OCI-LY3 (cell line): Measurements from ENCODE around the gene LAMB4.

ENCODE experiments used
- H2AFZ ChIP-seq: fragments of 200-600, 300-600 bp; shearing (Covaris generic); 2 replicates; pipeline ENCODE4 v1.6.0; 2014; ENCODE audit warnings: antibody characterized with exemption, low read depth, low read length
- H3K27ac ChIP-seq: fragments of 200-600, 300-600 bp; sonication (generic); 2 replicates; pipeline ENCODE4 v1.5.1; 2014; ENCODE audit warnings: mild to moderate bottlenecking, low read length, moderate library complexity, mixed read lengths
- H3K27me3 ChIP-seq: fragments of 200-600, 300-600 bp; sonication (generic); 2 replicates; pipeline ENCODE4 v1.6.1; 2014; ENCODE audit warnings: low read depth, low read length, mixed read lengths
- H3K36me3 ChIP-seq: fragments of 200-600, 300-600 bp; sonication (generic); replicated peaks from 2 replicates; pipeline ENCODE3; 2014; ENCODE audit warnings: low read depth, low read length, mixed read lengths
- H3K4me1 ChIP-seq: fragments of 300-600, 200-600 bp; sonication (generic); 2 replicates; pipeline ENCODE4 v1.6.1; 2014; ENCODE audit warnings: low read length, mixed read lengths
- H3K4me2 ChIP-seq: fragments of 200-600, 300-600 bp; sonication (generic); 2 replicates; pipeline ENCODE4 v1.6.1; 2014; ENCODE audit warnings: low read length, mixed read lengths
- H3K4me3 ChIP-seq: fragments of 300-600, 200-600 bp; sonication (generic); 2 replicates; pipeline ENCODE4 v1.5.1; 2014; ENCODE audit warnings: antibody characterized with exemption, mild to moderate bottlenecking, low read length, moderate library complexity
- H3K79me2 ChIP-seq: fragments of 300-600, 200-600 bp; shearing (Covaris generic); 2 replicates; pipeline ENCODE4 v1.6.1; 2014; ENCODE audit warnings: mild to moderate bottlenecking, low read length, mixed read lengths
- H3K9ac ChIP-seq: fragments of 300-600, 200-600 bp; shearing (Covaris generic); 2 replicates; pipeline ENCODE4 v1.6.0; 2014; ENCODE audit warnings: mild to moderate bottlenecking, low read length, moderate library complexity
- H3K9me3 ChIP-seq: fragments of 200-600, 300-600 bp; shearing (Covaris generic); 2 replicates; pipeline ENCODE4 v1.6.1; 2014; ENCODE audit warnings: low read length, mixed read lengths; ENCODE audit not compliant: insufficient read depth
- H4K20me1 ChIP-seq: fragments of 200-600, 300-600 bp; sonication (generic); 2 replicates; pipeline ENCODE4 v1.6.1; 2016; ENCODE audit warnings: low read length, mixed read lengths; ENCODE audit not compliant: insufficient read depth
- CTCF ChIP-seq: fragments of 200-600, 300-600 bp; sonication (generic); IDR thresholded peaks from 2 replicates; pipeline ENCODE4 v1.5.1; 2014; ENCODE audit warnings: antibody characterized with exemption, low read length, low read depth
- EZH2phosphoT487 ChIP-seq: fragments of 200-600 bp; shearing (Covaris generic); IDR thresholded peaks from 2 replicates; pipeline ENCODE4 v1.6.1; 2018; ENCODE audit warnings: antibody characterized with exemption, mixed run types, low read depth

Gene LAMB4

DNA sequence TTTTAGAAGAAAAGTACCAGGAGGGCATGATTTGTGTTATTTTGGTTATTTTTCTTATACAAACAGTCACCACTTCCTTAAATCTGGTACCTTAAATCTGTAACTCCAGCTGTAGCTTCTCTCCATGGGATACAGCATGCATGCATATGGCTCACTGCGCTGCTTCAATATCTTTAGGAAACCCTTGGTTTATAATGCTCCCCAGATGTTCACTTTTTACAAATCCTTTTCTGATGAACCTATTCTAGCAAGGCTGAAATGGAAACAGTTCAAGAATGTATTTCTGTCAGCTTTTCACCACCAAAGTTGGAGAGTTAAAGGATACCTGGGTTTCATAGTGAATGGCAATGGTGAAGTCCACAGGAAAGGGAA, 50.9 kb downstream of the LAMB4 start:
- Histone ChIP-seq H3K27ac (no peak overlapping the region), H3K4me1 (no peaks in the 10 kb centered on the region), H3K4me3 (no peak overlapping the region)

DNA sequence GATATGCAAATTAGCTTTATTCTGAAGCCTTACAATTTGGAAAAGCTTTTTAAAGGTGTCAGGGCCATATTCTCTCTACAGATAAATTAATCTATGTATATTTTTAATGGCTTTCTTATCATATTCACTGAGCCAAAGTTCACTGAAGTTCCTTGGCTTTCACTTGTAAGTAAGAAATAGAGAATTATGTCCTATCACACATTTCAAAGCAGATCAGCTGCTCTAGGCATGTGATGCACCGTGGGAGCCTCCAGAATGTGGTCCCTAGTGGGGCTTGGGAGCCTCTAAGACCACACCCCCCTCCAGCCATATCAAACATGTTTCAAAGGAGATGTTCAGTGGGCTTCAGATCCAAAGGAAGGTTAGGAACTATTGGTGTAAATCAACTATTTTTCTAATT, 51.5 kb downstream of the LAMB4 start:
- H2AFZ ChIP-seq = no peak overlapping the region
- H3K27me3 ChIP-seq = no peaks in the 10 kb centered on the region
- H3K79me2 ChIP-seq = no peaks in the 10 kb centered on the region
- H3K9ac ChIP-seq = no peak overlapping the region
- H4K20me1 ChIP-seq = no peaks in the 10 kb centered on the region
- H3K4me3 ChIP-seq = no peak overlapping the region
- no peak for TF ChIP-seq EZH2phosphoT487
- TF ChIP-seq CTCF = no peak
- no peaks in the 10 kb centered on the region for H3K9me3 ChIP-seq
- no peak overlapping the region for H3K4me2 ChIP-seq
- H3K27ac ChIP-seq = no peak overlapping the region
- H3K4me1 ChIP-seq = no peaks in the 10 kb centered on the region
- H3K36me3 ChIP-seq = no peaks in the 10 kb centered on the region

More for the DNA sequence above, 50.9 kb downstream of the LAMB4 start:
- H3K4me2 ChIP-seq = no peak overlapping the region
- no peak for TF ChIP-seq EZH2phosphoT487
- TF ChIP-seq CTCF = no peak
- H3K27me3 ChIP-seq = no peaks in the 10 kb centered on the region
- no peak overlapping the region for H2AFZ ChIP-seq
- no peaks in the 10 kb centered on the region for H3K9me3 ChIP-seq
- no peaks in the 10 kb centered on the region for H4K20me1 ChIP-seq
- H3K79me2 ChIP-seq = no peaks in the 10 kb centered on the region
- H3K36me3 ChIP-seq = no peaks in the 10 kb centered on the region
- no peak overlapping the region for H3K9ac ChIP-seq

GRCh38 chr7:108078211-108078673, 51.9 kb downstream of the LAMB4 start:
- Histone ChIP-seq H2AFZ (no peak overlapping the region), H3K4me3 (no peak overlapping the region), H3K27me3 (no peaks in the 10 kb centered on the region), H3K27ac (no peak overlapping the region), H3K79me2 (no peaks in the 10 kb centered on the region), H3K9ac (no peak overlapping the region), H4K20me1 (no peaks in the 10 kb centered on the region), H3K4me1 (no peaks in the 10 kb centered on the region), H3K36me3 (no peaks in the 10 kb centered on the region), H3K4me2 (no peak overlapping the region), H3K9me3 (no peaks in the 10 kb centered on the region)
- no peak for TF ChIP-seq CTCF
- TF ChIP-seq EZH2phosphoT487 = no peak

DNA sequence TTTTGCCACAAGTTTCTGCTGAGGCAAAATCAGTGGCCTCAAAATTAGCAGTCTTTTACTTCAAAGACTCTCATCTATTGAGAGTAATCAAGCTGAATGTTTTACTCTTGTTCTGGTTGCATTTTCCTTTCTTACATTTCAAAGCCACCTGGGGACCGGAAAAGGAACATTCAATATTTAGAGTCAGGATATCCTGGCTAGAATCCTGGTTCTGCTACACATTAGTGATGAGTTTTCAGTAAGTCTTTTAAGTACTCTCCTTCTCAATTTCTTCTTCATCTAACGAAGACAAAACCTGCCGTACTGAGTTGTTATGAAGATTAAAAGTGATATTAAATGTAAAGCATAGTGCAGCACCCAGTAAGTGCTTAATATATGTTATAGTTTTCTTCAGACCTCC, 52.5 kb downstream of the LAMB4 start:
- Histone ChIP-seq H2AFZ (no peak overlapping the region), H3K9ac (no peak overlapping the region), H3K9me3 (no peaks in the 10 kb centered on the region), H3K27me3 (no peaks in the 10 kb centered on the region), H3K4me1 (no peaks in the 10 kb centered on the region), H3K79me2 (no peaks in the 10 kb centered on the region), H3K27ac (no peak overlapping the region), H3K4me3 (no peak overlapping the region), H4K20me1 (no peaks in the 10 kb centered on the region), H3K4me2 (no peak overlapping the region), H3K36me3 (no peaks in the 10 kb centered on the region)
- no peak for TF ChIP-seq CTCF
- TF ChIP-seq EZH2phosphoT487 = no peak
